ENCODE data around the gene SCG3. TPM values are rescaled to one million over a fixed set of nuclear protein-coding genes. Genes with fewer than 3 reads are reported as not detected.

Gene SCG3
- polyA plus RNA-seq, 1 donor from 2014 or later = 68.7 TPM

DNA sequence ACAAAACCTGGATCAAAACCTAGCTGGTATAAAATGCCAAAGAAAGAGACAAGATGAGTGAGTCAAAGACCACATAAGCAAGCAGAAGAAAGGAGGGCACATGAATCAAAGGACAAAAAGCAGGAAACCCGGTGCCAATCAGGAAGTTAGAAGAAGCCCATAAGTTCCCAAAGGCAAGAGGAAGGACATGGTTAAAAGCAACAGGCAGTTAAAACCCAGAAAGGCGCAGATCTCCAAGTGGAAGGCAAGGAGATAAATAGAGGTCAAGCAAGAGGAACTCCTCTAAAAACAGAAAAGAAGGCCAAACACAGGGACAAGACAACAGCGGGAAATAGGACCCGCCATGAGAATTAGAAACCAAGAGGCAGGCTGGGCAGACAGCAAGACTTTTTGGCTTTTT lies 74.5 kb downstream of the SCG3 start:
- no peak for TF ChIP-seq POLR2AphosphoS5 (IDR thresholded peaks at IDR 0.05)
- TF ChIP-seq SMC3 (conservative IDR thresholded peaks at IDR 0.05; ENCODE audit: poor library complexity) = no peak
- no peak for TF ChIP-seq EP300 (conservative IDR thresholded peaks at IDR 0.05; ENCODE audit: poor library complexity, severe bottlenecking)
- TF ChIP-seq, protein P1, sequence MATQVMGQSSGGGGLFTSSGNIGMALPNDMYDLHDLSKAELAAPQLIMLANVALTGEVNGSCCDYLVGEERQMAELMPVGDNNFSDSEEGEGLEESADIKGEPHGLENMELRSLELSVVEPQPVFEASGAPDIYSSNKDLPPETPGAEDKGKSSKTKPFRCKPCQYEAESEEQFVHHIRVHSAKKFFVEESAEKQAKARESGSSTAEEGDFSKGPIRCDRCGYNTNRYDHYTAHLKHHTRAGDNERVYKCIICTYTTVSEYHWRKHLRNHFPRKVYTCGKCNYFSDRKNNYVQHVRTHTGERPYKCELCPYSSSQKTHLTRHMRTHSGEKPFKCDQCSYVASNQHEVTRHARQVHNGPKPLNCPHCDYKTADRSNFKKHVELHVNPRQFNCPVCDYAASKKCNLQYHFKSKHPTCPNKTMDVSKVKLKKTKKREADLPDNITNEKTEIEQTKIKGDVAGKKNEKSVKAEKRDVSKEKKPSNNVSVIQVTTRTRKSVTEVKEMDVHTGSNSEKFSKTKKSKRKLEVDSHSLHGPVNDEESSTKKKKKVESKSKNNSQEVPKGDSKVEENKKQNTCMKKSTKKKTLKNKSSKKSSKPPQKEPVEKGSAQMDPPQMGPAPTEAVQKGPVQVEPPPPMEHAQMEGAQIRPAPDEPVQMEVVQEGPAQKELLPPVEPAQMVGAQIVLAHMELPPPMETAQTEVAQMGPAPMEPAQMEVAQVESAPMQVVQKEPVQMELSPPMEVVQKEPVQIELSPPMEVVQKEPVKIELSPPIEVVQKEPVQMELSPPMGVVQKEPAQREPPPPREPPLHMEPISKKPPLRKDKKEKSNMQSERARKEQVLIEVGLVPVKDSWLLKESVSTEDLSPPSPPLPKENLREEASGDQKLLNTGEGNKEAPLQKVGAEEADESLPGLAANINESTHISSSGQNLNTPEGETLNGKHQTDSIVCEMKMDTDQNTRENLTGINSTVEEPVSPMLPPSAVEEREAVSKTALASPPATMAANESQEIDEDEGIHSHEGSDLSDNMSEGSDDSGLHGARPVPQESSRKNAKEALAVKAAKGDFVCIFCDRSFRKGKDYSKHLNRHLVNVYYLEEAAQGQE (IDR thresholded peaks at IDR 0.05; ENCODE audit: borderline replicate concordance) = no peak
- no peak for TF ChIP-seq RAD21 (conservative IDR thresholded peaks at IDR 0.05)
- no peak for TF ChIP-seq EZH2 (IDR thresholded peaks at IDR 0.05; ENCODE audit: borderline replicate concordance, insufficient read depth, low read length, poor library complexity, severe bottlenecking)
- TF ChIP-seq TAF1 (IDR thresholded peaks at IDR 0.05; ENCODE audit: low read depth) = no peak
- no peak for TF ChIP-seq MXI1 (conservative IDR thresholded peaks at IDR 0.05; ENCODE audit: poor library complexity, severe bottlenecking)
- TF ChIP-seq, protein P2, sequence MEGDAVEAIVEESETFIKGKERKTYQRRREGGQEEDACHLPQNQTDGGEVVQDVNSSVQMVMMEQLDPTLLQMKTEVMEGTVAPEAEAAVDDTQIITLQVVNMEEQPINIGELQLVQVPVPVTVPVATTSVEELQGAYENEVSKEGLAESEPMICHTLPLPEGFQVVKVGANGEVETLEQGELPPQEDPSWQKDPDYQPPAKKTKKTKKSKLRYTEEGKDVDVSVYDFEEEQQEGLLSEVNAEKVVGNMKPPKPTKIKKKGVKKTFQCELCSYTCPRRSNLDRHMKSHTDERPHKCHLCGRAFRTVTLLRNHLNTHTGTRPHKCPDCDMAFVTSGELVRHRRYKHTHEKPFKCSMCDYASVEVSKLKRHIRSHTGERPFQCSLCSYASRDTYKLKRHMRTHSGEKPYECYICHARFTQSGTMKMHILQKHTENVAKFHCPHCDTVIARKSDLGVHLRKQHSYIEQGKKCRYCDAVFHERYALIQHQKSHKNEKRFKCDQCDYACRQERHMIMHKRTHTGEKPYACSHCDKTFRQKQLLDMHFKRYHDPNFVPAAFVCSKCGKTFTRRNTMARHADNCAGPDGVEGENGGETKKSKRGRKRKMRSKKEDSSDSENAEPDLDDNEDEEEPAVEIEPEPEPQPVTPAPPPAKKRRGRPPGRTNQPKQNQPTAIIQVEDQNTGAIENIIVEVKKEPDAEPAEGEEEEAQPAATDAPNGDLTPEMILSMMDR (IDR thresholded peaks at IDR 0.05; ENCODE audit: poor library complexity, severe bottlenecking) = no peak
- Histone ChIP-seq H3K4me2 (ENCODE audit: low read length) (no peak overlapping the region), H3K27ac (ENCODE audit: low read length) (no peak overlapping the region), H3K9me3 (ENCODE audit: low read length) (no peaks in the 10 kb centered on the region), H3K9me2 (ENCODE audit: insufficient read depth, low read length) (no peaks in the 10 kb centered on the region), H3K9ac (ENCODE audit: low read length) (no peak overlapping the region), H3K27me3 (ENCODE audit: insufficient read depth, low read depth, low read length) (peaks cover 5% of the 10 kb centered on the region), H2AFZ (ENCODE audit: low read depth, low read length) (no peak overlapping the region), H3K36me3 (ENCODE audit: insufficient read depth, low read length) (peaks cover 3% of the 10 kb centered on the region), H3F3A (ENCODE audit: insufficient read depth, low read length, poor library complexity, severe bottlenecking) (no peaks in the 10 kb centered on the region), H3K4me3 (ENCODE audit: low read length) (no peak overlapping the region), H4K20me1 (ENCODE audit: insufficient read depth) (no peaks in the 10 kb centered on the region), H3K79me2 (replicated peaks; ENCODE audit: insufficient read depth, low read length) (peaks cover 31% of the 10 kb centered on the region)

DNA sequence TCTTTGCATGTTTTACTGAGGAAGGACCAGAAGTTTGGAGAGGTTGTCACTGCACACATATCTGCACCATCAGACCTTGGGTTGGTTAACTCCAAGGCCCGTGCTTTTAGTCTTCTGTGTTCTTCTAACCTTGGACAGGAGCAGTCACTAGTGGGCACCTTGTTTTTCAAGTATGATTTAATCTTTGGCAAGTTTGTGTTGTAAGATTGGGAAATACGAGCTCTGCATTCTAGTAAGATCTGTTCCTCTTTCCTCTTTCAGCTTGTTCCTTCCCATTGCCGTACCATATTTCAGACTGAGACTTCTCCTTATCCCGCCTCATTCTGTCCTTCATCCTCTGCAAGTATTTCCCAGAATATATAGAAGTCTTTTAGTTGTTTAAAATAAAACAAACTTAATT lies 75.2 kb downstream of the SCG3 start:
- H3K27me3 ChIP-seq (ENCODE audit: insufficient read depth, low read depth, low read length) = no peaks in the 10 kb centered on the region
- no peak overlapping the region for H3K27ac ChIP-seq (ENCODE audit: low read length)
- H3K4me3 ChIP-seq (ENCODE audit: low read length) = no peak overlapping the region
- H2AFZ ChIP-seq (ENCODE audit: low read depth, low read length) = no peak overlapping the region
- no peak overlapping the region for H3K9ac ChIP-seq (ENCODE audit: low read length)
- H3K9me2 ChIP-seq (ENCODE audit: insufficient read depth, low read length) = no peaks in the 10 kb centered on the region
- TF ChIP-seq POLR2AphosphoS5 (IDR thresholded peaks at IDR 0.05) (no peak), EP300 (conservative IDR thresholded peaks at IDR 0.05; ENCODE audit: poor library complexity, severe bottlenecking) (no peak), SMC3 (conservative IDR thresholded peaks at IDR 0.05; ENCODE audit: poor library complexity) (no peak), EZH2 (IDR thresholded peaks at IDR 0.05; ENCODE audit: borderline replicate concordance, insufficient read depth, low read length, poor library complexity, severe bottlenecking) (no peak), MXI1 (conservative IDR thresholded peaks at IDR 0.05; ENCODE audit: poor library complexity, severe bottlenecking) (no peak), TAF1 (IDR thresholded peaks at IDR 0.05; ENCODE audit: low read depth) (no peak)
- H3F3A ChIP-seq (ENCODE audit: insufficient read depth, low read length, poor library complexity, severe bottlenecking) = no peaks in the 10 kb centered on the region
- H4K20me1 ChIP-seq (ENCODE audit: insufficient read depth) = no peaks in the 10 kb centered on the region
- H3K9me3 ChIP-seq (ENCODE audit: low read length) = no peaks in the 10 kb centered on the region
- H3K4me2 ChIP-seq (ENCODE audit: low read length) = no peak overlapping the region
- H3K36me3 ChIP-seq (ENCODE audit: insufficient read depth, low read length) = peaks cover 3% of the 10 kb centered on the region
- H3K79me2 ChIP-seq (replicated peaks; ENCODE audit: insufficient read depth, low read length) = peaks cover 31% of the 10 kb centered on the region

All from neural cell (in vitro differentiated cells).